OCI-LY1 (cell line): ENCODE results near the gene FOXN3.

ENCODE experiments used
- H2AFZ ChIP-seq: fragments of 200-600 bp; sonication (generic), shearing (Covaris generic); 2 replicates; pipeline ENCODE4 v1.6.0; 2014; ENCODE audit warnings: antibody characterized with exemption, mild to moderate bottlenecking, low read length
- H3F3A ChIP-seq: fragments of 200-600 bp; sonication (generic), shearing (Covaris generic); 2 replicates; pipeline ENCODE4 v1.6.0; 2014; ENCODE audit warnings: mild to moderate bottlenecking, antibody characterized with exemption, low read length, moderate library complexity; ENCODE audit not compliant: insufficient read depth
- H3K27ac ChIP-seq: fragments of 200-600 bp; sonication (generic); 2 replicates; pipeline ENCODE4 v1.5.1; 2014; ENCODE audit warnings: low read length, mixed run types, mild to moderate bottlenecking, low read depth; ENCODE audit not compliant: poor library complexity, severe bottlenecking
- H3K27me3 ChIP-seq: fragments of 200-600 bp; sonication (generic); 2 replicates; pipeline ENCODE4 v1.6.0; 2014; ENCODE audit warnings: antibody characterized with exemption, mild to moderate bottlenecking, low read length, moderate library complexity; ENCODE audit not compliant: insufficient read depth
- H3K36me3 ChIP-seq: fragments of 200-600 bp; sonication (generic); 2 replicates; pipeline ENCODE4 v1.6.1; 2014; ENCODE audit warnings: mild to moderate bottlenecking, antibody characterized with exemption, low read length, moderate library complexity, mixed read lengths; ENCODE audit not compliant: insufficient read depth
- H3K4me1 ChIP-seq: fragments of 200-600 bp; sonication (generic); 2 replicates; pipeline ENCODE4 v1.5.1; 2014; ENCODE audit warnings: mild to moderate bottlenecking, low read length, moderate library complexity; ENCODE audit not compliant: insufficient read depth, severe bottlenecking
- H3K4me2 ChIP-seq: fragments of 200-600 bp; sonication (generic), shearing (Covaris generic); 2 replicates; pipeline ENCODE4 v1.6.1; 2014; ENCODE audit warnings: low read length
- H3K4me3 ChIP-seq: fragments of 200-600 bp; sonication (generic); 2 replicates; pipeline ENCODE4 v1.5.1; 2014; ENCODE audit warnings: low read length, low read depth, mild to moderate bottlenecking, mixed read lengths; ENCODE audit not compliant: poor library complexity, severe bottlenecking
- H3K79me2 ChIP-seq: fragments of 200-600 bp; shearing (Covaris generic); 2 replicates; pipeline ENCODE4 v1.6.1; 2016; ENCODE audit warnings: mixed run types, low read length, mixed read lengths; ENCODE audit not compliant: insufficient read depth
- H3K9ac ChIP-seq: fragments of 200-600 bp; sonication (generic), shearing (Covaris generic); 2 replicates; pipeline ENCODE4 v1.6.1; 2014; ENCODE audit warnings: mild to moderate bottlenecking, low read length, mixed read lengths
- H3K9me2 ChIP-seq: fragments of 200-600 bp; sonication (generic), shearing (Covaris generic); 2 replicates; pipeline ENCODE4 v1.6.1; 2014; ENCODE audit warnings: low read depth, mild to moderate bottlenecking, low read length, mixed read lengths
- H3K9me3 ChIP-seq: fragments of 200-600 bp; shearing (Covaris generic); 2 replicates; pipeline ENCODE4 v1.6.1; 2014; ENCODE audit warnings: low read length, mixed read lengths
- H4K20me1 ChIP-seq: fragments of 200-600 bp; sonication (generic), shearing (Covaris generic); 2 replicates; pipeline ENCODE4 v1.6.0; 2016; ENCODE audit warnings: mild to moderate bottlenecking, low read length; ENCODE audit not compliant: insufficient read depth
- CTCF ChIP-seq: fragments of 200-600 bp; sonication (generic), shearing (Covaris generic); IDR thresholded peaks from 2 replicates; pipeline ENCODE4 v1.5.1; 2017; ENCODE audit warnings: mild to moderate bottlenecking, antibody characterized with exemption, low read length, moderate library complexity, mixed read lengths
- EZH2 ChIP-seq: fragments of 200-600 bp; sonication (generic), shearing (Covaris generic); IDR thresholded peaks from 2 replicates; pipeline ENCODE4 v1.8.0; 2017; ENCODE audit warnings: borderline replicate concordance, mixed run types, mild to moderate bottlenecking, antibody characterized with exemption, low read length, moderate library complexity, mixed read lengths

Gene FOXN3

GRCh38 chr14:89282191-89282590, 134.8 kb downstream of the FOXN3 start:
- Histone ChIP-seq H2AFZ (no peak overlapping the region), H3K9me2 (no peaks in the 10 kb centered on the region), H3K79me2 (no peaks in the 10 kb centered on the region), H3K27me3 (no peaks in the 10 kb centered on the region), H3K4me2 (no peak overlapping the region), H3K4me3 (no peak overlapping the region), H3K9ac (no peak overlapping the region), H3F3A (no peaks in the 10 kb centered on the region), H3K36me3 (peaks cover 7% of the 10 kb centered on the region; the same call in 1 of the 2 replicates), H3K4me1 (peaks cover 5% of the 10 kb centered on the region), H4K20me1 (no peaks in the 10 kb centered on the region), H3K9me3 (no peaks in the 10 kb centered on the region), H3K27ac (no peak overlapping the region)
- no peak for TF ChIP-seq CTCF
- no peak for TF ChIP-seq EZH2

GRCh38 chr14:89280600-89280999, 136.4 kb downstream of the FOXN3 start:
- Histone ChIP-seq H3F3A (no peaks in the 10 kb centered on the region), H4K20me1 (no peaks in the 10 kb centered on the region), H3K4me2 (no peak overlapping the region), H3K9me2 (no peaks in the 10 kb centered on the region), H3K4me1 (peaks cover 21% of the 10 kb centered on the region), H3K79me2 (no peaks in the 10 kb centered on the region), H3K4me3 (no peak overlapping the region), H3K36me3 (peaks cover 7% of the 10 kb centered on the region; the same call in 1 of the 2 replicates), H3K27me3 (no peaks in the 10 kb centered on the region), H3K9me3 (no peaks in the 10 kb centered on the region), H2AFZ (no peak overlapping the region), H3K27ac (no peak overlapping the region), H3K9ac (no peak overlapping the region)
- no peak for TF ChIP-seq EZH2
- TF ChIP-seq CTCF: no peak

- Histone ChIP-seq H3F3A (no peaks in the 10 kb centered on the region), H4K20me1 (no peaks in the 10 kb centered on the region), H3K9ac (no peak overlapping the region), H3K27me3 (no peaks in the 10 kb centered on the region), H3K27ac (no peak overlapping the region), H3K4me3 (no peak overlapping the region), H3K9me3 (no peaks in the 10 kb centered on the region), H2AFZ (no peak overlapping the region), H3K36me3 (peaks cover 7% of the 10 kb centered on the region; the same call in 1 of the 2 replicates), H3K9me2 (no peaks in the 10 kb centered on the region), H3K4me2 (no peak overlapping the region), H3K4me1 (peaks cover 28% of the 10 kb centered on the region), H3K79me2 (no peaks in the 10 kb centered on the region)
- TF ChIP-seq CTCF (no peak), EZH2 (no peak)
Measured at GRCh38 chr14:89279649-89280232, 137.3 kb downstream of the FOXN3 start.
